Stromal cell of bone marrow (primary cell): ENCODE results near the gene GJB3.
"Not testable (repeated sequence)": the region's sequence is repeated elsewhere in the genome, so short reads cannot be mapped to it uniquely, and the experiment has no call there.

Experiments
- DNase-seq: peaks from one replicate; pipeline ENCODE4 v3.0.0-alpha.2; 2012; ENCODE audit warnings: low read depth

Gene GJB3

DNA sequence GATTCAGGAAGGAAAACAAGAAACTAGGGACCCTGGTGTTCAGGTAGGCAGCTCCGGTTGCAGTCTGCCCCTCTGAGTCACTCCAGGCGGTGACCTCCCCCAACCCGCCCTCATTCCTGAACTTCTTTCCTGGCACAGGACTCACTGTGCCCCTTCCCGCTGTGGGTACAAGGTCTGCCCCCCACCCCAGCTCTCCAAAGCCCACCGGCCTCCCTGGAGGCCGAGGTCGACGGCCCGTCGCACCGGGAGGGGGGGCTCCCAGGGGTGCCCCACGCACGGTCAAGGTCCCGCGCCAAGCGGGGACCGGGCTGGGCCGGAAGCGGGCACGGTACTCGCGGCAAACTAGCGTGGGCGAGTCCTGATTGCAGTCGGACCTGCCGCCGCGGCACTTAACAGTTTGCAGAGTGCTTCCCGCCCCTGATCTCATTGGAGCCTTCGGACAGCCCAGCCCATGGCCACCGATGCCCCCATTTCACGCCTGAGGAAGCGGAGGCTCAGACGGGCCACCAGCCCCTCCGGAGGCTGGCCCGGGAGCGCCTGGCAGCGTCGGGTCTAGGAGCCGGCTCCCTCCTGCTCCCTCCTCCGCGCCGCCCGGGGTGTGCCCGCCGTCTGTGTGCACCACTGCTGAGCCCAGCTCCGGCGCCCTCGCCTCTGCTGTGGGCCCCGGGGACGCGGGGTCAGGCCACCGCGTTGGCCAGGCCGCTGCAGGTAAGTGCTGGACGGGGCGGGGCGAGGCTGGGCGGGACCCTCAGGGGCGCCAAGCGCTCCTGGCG is at the start of gene GJB3:
Gene GJB3 (plus strand): TSS at position 144 of the 773 bp plus-strand sequence. CDS start 3,549 bp downstream, outside the sequence.
- DNase-seq = no peak

DNA sequence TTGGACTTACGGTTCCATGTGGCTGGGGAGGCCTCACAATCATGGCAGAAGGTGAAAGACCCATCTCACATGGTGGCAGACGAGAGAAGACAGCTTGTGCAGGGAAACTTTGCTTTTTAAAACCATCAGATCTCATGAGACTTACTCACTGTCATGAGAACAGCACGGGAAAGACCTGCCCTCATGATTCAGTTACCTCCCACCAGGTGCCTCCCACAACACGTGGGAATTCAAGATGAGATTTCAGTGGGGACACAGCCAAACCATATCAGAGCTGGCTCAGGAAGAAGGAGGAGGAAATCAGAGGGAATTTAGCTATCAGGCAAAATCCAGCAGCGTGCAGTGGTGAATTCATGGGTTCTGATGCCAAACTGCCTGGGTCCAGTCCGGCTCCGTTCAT is 48.2 kb upstream of the GJB3 start:
- not testable (repeated sequence) for DNase-seq

DNA sequence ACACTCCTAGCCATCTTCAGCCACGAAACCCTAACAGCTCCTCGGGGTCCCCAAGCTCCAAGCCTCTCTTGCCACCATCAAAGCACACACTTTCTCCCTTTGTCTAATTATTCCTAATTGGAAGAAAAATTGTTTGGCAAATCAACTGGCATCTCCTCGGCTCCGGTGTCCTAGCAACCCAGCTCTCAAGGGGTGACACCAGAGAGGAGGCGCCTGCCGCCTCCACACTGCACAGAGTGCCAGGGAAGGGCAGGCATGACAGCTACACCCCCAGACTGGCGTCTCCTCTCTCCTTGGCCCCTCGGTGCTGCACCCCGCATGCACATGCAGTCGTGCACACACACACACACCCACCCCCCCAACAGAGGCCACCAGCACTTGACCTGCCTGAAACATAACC is 44.3 kb upstream of the GJB3 start:
- no peak for DNase-seq

DNA sequence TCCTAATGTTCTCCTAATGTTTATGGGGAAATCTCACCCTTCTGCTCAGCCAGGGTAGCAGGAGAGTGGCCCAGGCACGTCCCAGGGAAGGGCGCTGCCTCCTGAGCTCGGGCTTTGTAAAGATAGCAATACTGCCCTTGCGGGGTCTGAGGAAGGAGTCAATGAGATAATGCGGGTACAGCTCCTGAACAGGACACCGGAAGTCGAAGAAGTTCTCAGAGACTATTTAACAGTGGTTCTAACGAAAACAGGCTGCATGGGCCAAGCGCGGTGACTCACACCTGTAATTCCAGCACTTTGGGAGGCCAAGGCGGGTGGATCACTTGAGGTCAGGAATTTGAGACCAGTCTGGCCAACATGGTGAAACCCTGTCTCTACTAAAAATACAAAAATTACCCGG is 43.8 kb upstream of the GJB3 start:
- DNase-seq = not testable (repeated sequence)

DNA sequence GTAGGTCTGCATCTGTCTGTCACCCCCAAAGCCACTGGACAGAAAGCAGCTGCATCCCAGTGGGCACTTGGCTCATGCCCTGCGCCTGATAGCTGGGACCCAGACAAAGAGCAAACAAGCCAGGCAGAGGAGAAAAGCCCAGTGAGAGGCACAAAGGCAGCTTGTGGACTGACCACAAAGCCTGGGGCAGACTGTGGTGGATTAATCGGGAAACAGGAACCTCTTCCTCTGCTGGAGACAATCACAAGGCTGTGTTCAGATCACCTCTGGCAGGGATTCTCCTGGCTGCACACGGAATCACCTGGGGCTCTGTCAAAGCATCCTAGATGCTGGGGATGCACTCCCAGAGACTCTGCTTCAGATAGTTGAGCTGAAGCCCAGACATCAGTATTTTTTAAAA is 41.4 kb upstream of the GJB3 start:
- no peak for DNase-seq

DNA sequence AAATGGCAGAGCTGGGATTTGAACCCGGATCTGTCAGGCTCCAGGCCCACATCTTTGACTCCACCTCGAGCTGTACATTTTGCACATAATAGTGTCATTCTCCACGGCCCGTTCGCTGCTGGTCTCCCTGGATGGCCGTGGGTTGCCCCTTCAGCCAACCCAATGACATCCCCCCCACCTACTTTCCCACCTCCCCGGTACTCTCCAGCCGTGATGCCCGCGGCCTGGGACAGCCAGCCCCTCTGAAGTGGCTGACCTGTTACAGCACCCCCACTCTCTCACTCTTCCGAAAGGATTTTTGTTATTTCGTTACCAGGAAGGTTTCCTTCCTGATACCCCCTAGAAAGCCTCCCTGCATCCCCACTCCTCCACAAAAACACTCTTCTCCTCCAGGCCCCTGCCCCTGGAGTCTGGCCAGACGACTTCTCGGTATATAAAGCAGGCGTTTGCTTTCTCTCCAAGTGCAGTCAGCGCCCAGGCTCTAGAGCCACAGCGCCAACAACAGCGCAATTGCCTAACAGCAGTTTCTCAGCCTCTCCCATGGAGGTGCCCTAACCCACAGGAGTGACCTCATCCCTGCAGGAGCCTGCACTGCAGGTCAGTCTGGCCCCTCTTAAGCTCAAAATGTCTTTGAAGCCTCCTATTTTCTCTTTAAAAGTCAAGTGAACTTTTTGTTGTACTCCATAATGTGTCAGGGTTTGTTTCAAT is 40.7 kb upstream of the GJB3 start:
- no peak for DNase-seq

DNA sequence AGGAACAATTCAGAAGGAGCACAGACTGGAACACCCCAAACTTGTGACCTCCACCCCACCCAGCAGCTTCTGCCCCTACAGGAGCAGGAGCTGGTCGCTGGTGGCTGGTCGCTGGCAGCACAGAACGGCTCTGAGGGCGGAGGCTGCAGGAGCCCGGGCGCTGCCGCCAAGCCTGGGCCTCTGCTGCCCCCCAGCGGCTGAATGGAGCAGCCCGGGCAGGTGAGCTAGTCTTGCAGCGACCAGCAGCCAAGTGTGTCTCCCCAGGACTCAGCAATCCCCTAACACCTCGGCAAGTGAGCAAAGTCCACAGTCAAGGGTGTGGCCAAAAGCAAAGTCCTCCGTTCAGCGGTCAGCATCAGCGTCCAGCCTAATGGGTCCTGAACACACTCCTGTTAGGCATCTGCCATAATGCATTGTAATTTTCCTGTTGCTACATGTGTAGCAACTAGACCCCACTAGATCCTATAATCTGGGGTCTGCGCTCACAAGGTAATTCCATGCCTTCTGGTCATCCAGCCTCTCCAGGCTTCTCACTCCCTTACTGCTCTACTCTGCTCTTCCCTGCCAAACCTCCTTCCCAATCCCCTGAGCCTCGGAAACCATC is 38.2 kb upstream of the GJB3 start:
- peak; percentile 26 for DNase-seq

DNA sequence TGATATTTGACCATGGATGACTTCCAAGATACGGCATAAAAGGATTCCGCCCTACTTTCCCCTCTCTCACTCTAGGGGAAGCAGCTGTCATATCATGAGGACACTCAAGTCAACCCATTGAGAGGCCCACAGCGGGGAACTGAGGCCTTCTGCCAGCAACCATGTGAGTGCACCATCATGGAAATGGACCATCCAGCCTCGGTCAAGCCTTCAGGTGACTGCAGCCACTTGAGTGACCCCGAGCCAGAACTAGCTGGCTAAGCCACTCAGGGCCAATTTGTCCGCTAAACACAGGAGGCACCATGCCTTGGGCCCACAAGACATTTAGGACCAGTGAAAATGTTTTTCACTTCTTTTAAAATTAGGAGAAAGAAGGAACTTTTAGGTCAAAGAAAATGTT is 37.2 kb upstream of the GJB3 start:
- no peak for DNase-seq

DNA sequence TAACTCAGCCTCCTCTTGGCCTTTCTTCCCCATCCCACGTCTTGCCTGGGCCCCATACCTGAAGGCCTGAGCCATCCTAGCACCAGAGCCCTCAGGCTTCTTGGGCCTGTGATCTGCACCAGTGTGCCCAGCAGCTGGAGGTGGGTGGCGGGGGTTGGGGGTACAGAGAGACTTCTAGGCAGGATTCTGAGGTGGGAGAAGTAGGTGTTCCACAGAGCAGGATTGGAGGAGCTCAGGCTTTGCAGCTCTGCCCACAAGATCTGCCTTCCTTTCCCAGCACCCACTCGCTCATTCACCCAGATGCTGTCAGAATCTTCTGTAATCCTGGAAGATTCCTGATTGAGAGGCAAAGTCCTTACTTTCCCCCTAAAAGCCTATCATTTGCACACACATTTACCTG is 36.2 kb upstream of the GJB3 start:
- no peak for DNase-seq

DNA sequence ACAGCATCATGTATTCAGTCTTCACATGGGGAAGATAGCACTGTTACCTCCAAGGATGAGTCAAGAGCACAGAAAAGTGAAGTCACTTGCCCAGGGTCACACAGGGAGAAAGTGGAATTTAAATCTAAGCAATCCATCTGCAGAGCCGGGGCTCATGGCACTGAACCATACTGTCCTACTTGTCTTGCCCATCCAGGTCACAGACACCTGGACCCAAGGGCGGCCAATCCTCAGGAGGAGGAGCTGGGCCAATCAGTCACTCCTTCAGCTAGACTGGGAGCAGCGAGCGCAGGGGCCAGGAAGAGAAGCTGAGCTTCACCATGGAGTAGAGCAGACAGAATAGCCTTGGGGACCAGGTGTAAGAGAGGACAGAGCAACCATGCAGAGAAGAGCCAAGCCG is 35.3 kb upstream of the GJB3 start:
- DNase-seq = no peak

DNA sequence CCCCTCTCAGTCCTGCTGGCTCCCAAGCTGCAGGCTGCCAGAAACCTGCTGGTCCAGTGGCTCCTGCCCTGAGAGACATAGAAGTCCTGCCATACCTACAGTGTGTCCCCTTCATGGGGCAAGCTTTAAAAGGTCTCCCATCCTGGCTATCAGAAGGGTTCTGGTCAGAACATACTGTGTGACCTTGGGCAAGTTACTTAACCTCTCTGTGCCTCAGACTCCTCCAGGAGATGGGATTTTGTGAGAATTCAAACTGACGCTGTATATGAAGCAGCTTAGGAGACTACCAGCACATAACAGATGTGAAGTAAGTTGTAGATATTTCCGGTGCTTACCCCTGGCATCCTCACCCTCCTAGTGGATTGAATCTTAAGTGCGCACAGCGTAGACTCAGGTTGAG is 34.9 kb upstream of the GJB3 start:
- no peak for DNase-seq

DNA sequence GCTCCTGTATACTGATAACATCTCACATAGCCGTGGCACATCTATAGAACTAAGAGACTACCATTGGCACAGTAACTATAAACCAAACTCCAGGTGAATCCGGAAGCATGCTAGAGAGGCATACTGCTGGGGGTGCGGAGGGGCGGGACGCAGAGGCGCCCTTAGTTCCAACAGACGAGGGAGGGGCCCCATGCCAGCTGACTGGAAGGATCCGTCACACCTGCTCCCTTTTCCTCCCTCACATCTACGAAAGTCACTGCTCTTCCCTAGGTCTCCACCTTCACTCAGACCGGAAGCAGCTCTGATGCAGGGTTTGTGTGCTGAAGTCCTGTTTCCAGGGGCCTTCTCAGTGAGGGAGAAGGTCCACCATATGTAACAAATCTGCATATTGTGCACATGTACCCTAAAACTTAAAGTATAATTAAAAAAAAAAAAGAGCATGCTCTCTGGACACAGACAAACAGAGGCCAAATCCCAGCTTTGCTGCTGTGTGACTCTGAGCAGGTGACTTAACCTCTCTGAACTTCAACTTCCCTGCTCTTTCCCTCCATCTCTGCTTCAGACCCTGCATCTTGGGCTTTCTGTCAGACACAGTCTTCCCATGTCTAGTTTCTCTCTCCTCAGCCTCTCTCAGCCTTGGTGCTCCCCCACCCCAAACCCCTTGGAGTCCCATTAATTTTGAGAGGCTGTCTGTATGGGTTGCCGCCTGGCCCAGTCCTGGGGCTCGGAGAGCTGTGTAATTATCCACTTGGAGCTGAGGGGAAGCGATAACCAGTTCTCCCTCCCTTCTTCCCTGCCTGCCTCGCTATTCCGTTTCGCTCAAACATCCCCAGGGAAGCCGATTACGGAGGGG is 34.0 kb upstream of the GJB3 start:
- no peak for DNase-seq

DNA sequence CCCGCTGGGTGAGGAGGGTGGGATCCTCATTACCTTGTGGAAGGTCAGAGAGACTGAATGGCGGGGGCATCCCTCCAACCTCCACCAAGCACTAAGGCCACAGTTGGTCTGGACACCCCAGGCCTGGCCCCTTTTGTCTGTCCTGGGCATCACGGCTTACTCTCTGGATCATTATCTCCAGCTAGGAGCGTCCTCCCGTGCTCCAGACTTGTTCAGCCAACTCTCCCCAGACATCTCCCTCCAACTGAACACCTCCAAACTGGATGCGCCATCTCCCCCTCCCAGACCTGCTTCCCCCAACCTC is 33.4 kb upstream of the GJB3 start:
- DNase-seq = no peak

DNA sequence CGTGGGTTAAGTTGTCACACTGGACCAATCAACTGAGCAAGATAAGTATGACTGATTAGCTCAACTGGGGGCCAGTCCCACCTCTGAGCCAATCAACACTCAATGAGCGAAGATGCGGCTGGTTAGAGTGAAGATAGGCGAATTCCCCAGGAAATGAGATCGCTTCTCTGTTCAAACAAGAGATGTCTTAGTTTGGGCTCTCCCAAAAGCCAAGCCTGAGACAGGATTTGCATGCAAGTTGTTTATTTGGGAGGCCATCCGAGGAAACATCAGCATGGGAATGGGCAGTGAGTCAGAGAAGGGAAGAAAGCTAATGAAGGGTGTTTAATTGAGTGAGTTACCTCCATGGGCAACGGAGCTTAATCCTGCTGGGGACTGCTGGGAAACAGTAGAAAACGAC is 31.0 kb upstream of the GJB3 start:
- no peak for DNase-seq

DNA sequence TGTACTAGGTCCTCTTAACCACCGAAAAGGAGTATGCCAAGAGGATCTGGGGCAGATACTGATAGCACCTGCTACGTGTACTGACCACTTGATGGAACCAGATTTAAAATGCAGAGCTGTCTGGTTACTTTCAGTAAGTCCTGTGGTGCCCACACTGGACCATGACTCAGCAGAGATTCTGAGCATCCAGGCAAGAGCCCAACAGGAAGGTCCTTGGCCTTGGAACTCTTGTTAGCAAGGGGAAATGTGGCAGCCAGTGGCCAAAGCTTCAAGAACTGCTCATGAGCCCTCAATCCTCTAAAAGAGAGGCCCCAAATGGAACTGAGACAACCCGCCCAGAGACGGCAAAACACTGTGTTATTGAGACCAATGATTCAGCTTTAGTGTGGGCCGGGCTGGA is 30.4 kb upstream of the GJB3 start:
- DNase-seq = no peak

DNA sequence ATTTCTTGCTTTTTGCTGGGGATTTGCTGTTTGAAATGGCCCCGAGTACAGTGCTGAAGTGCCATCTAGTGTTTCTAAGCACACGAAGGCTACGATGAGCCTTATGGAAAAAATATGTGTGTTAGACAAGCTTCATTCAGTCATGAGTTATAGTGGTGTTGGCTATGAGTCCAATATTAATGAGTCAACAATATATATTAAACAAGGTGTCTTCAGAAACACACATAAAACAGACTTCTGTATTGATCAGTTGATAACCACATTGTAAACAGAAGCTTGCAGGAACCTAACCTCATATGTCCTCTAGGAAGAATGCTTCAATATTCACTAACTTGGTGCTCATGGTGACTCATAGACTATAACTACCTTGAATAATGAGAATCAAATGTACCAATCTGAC is 27.9 kb upstream of the GJB3 start:
- no peak for DNase-seq

DNA sequence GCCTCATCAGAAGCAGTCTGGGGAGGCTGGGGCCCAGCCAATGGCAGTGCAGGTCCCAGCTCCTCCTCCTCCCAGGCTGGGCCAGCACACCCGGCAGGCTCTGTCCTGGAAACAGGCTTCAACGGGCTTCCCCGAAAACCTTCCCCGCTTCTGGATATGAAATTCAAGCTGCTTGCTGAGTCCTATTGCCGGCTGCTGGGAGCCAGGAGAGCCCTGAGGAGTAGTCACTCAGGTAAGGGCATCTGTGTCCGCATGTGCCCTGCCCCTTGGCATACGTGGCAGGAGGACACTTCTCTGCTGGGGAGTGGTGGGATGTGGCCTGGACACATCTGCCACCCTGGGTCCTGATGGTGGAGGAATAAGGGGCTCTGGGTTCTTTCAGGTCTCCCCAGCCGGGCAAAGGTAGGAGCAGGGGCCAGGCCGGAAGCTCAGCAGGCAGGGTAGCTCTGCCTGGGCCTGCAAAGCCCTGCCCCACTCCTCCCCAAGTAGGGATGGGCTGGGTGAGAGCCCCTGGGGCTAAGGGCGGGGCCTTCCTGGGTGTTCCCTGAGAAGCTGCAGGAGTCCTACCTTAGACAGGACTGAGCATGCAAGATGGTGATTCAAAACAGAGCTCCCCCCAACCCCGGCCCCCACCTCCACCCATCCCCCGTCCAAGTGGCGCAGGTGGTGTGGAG is 25.9 kb upstream of the GJB3 start, which contains the start of gene GJB5:
Gene GJB5 (plus strand): TSS at position 84 of the 674 bp plus-strand sequence. CDS start 2,284 bp downstream, outside the sequence.
- no peak for DNase-seq

DNA sequence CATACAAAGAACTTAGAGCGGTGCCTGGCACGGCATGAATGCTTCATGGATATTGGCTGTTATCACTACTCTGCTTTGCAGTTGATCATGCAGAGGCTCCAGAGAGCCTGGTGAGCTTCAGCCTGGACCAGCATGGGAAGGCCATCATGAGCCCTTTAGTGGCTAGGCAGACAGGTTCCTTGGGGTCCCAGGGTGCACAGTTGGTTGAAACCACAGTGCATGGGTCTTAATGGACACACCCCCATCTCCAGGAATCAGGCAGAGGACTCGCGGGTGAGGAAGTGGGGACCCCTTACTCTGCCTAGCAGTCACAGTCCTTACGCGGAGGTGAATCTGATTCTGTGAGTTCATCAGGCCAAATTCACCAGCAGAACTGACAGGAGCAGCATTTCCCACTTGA is 25.1 kb upstream of the GJB3 start:
- no peak for DNase-seq

DNA sequence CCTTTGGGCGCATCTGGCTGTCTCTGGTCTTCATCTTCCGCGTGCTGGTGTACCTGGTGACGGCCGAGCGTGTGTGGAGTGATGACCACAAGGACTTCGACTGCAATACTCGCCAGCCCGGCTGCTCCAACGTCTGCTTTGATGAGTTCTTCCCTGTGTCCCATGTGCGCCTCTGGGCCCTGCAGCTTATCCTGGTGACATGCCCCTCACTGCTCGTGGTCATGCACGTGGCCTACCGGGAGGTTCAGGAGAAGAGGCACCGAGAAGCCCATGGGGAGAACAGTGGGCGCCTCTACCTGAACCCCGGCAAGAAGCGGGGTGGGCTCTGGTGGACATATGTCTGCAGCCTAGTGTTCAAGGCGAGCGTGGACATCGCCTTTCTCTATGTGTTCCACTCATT is 23.6 kb upstream of the GJB3 start:
- no peak for DNase-seq

DNA sequence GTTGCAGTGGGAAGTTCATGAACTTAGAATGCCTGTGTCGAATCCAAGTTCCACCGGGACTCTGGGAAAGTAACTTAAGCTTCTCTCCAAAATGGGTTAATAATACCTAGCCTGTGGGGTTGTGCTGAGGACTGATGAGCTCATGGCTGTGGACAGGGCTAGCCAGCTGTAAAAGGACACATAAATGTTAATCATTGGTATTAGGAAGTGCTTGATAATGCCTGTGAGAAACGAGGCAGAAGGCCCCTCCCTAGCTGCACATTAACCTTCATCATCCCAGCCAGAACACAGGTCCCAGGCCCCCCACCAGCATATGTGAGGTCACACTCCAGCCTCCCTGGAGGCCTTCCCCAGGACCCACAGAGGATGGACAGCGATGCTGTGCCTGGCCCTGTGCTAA is 22.3 kb upstream of the GJB3 start:
- no peak for DNase-seq

DNA sequence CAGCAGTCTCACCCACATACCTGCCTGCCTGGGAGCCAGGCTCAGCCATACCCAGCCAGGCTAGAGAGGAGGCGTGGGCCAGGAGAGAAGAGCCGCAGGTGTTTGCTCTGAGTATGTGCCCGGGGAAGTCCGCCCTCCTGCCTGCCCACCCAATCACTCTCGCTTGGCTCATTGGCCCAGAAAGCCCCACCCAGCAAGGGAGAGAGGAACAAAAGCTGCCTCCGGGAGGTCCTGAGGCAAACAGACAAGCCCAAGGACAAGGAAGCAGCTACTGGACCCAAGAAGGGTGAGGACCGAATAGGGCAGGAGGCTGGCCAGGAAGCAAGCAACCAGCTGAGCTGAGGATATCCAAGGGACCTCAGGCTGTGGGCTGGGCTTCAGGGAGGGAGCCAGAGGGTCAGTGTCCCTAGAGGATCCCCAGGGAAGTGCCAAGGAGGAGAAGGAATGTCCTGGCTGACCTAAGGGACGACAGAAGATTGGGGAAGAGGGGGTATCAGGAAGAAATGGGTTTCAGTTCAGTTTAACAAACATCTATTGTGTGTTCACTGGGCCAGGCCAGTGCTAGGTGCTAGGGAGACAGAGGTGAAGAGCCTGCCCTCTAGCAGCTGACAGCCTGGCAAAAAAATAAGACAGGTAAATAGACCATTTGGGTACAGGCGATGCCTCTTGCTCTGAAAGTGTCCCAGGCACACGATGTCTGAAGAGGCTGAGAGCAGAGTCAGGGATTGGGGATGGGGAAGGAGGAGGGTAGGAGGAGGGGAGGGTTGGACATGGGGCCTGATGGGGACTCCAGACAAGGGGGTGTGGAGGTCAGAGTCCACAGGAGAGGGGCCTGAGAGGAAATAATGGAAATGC is 21.3 kb upstream of the GJB3 start, which contains the start of gene GJB4:
Gene GJB4 (plus strand): TSS at position 238 of the 855 bp plus-strand sequence. CDS start 1,515 bp downstream, outside the sequence.
- no peak for DNase-seq
